Transverse colon (tissue), 4 donors: Measurements from ENCODE around the gene TAOK3. TPM values are rescaled to one million over a fixed set of nuclear protein-coding genes. Genes with fewer than 3 reads are reported as not detected.

ENCODE experiments used
- DNase-seq: peaks from one replicate; pipeline ENCODE4 v3.0.0-alpha.2; 2019
- H3K27ac ChIP-seq, 4 donors: fragments of 200-600 bp; sonication (generic); 2 replicates each; pipeline ENCODE4 v1.5.1; 2016 to 2018; ENCODE audit warnings: inconsistent platforms in 4 of 4
- H3K27me3 ChIP-seq: fragments of 200-600 bp; sonication (generic); 2 replicates; pipeline ENCODE4 v1.5.1; 2017; ENCODE audit warnings: inconsistent platforms
- H3K36me3 ChIP-seq, 4 donors: fragments of 200-600 bp; sonication (generic); 2 replicates each; pipeline ENCODE4 v1.5.1; 2017 to 2019; ENCODE audit warnings: inconsistent platforms in 4 of 4
- H3K4me1 ChIP-seq, 4 donors: fragments of 200-600 bp; sonication (generic); 2 replicates each; pipeline ENCODE4 v1.5.1; 2017 to 2020; ENCODE audit warnings: inconsistent platforms in 4 of 4
- H3K4me3 ChIP-seq, 4 donors: fragments of 200-600 bp; sonication (generic); 1 replicate in 1 of 4; 2 replicates in 3 of 4; pipeline versions ENCODE4 v1.5.1 to v1.6.1; 2017 to 2019; ENCODE audit warnings: inconsistent platforms in 4 of 4
- H3K9me3 ChIP-seq, 2 donors: fragments of 200-600 bp; sonication (generic); 2 replicates each; pipeline ENCODE4 v1.5.1; 2017 to 2019; ENCODE audit warnings: inconsistent platforms in 2 of 2
- CTCF ChIP-seq, 5 experiments: fragments of 200-600 bp in 3 of 5; fragments of 450-650 bp in 2 of 5; sonication (generic) in 3 of 5; IDR thresholded peaks; 1 replicate in 2 of 5; 2 replicates in 3 of 5; pipeline ENCODE4 v1.5.1; 2016 to 2017; ENCODE audit warnings: antibody characterized with exemption in 5 of 5, inconsistent platforms in 3 of 5, mild to moderate bottlenecking in 2 of 5, moderate library complexity in 1 of 5
- EP300 ChIP-seq: sonication (generic); formaldehyde crosslinking; IDR thresholded peaks from one replicate; pipeline ENCODE4 v1.6.1; 2017; ENCODE audit warnings: antibody characterized with exemption, low read depth
- POLR2A ChIP-seq: fragments of 450-650 bp; IDR thresholded peaks from one replicate; pipeline ENCODE4 v1.6.1; 2016; ENCODE audit warnings: antibody characterized with exemption, mild to moderate bottlenecking, moderate library complexity
- POLR2AphosphoS5 ChIP-seq, 3 donors: sonication (generic); formaldehyde crosslinking; IDR thresholded peaks; one replicate each; pipeline ENCODE4 v1.6.1; 2016; ENCODE audit warnings: antibody characterized with exemption in 3 of 3
- WGBS, 2 donors: methylation state at CpG; one replicate each; pipeline ENCODE4 v1.1.5; 2018; ENCODE audit warnings: low coverage in 1 of 2; 5-methylcytosine and 5-hydroxymethylcytosine counted together
- in situ Hi-C, 4 donors: fragments of 200-750 bp; cut with MboI; loops; one replicate each; pipeline versions ENCODE4 v1.15.0 to v1.15.1; 2017; ENCODE audit warnings: low sequenced_read_pairs in 3 of 4, low pct_ligation_motif_present in 1 of 4, low pct_unique_long_range_greater_than_20kb in 1 of 4
- intact Hi-C: fragments of 100-400 bp; cut with DNase I; formaldehyde crosslinking; loops from one replicate; pipeline ENCODE4 v1.15.1; 2023; ENCODE audit warnings: low total_unique reads
- total RNA-seq, 4 donors: library from RNA; depleted of rRNA; stranded (reverse); fragments of >200 nt; gene quantifications; one replicate each; pipeline ENCODE4 v1.1.0, GENCODE V29; 2016

Gene TAOK3
- total RNA-seq, 4 donors from 2014 or later = 40.4 to 93.2 (median 79.2) TPM

- Histone ChIP-seq H3K36me3 (no peaks in the 10 kb centered on the region), H3K4me1 (peaks cover under 1 to 26% (median 8%) of the 10 kb centered on the region in 4 donors), H3K27me3 (no peaks in the 10 kb centered on the region), H3K27ac (no peak overlapping the region), H3K4me3 (no peak overlapping the region), H3K9me3 (no peaks in the 10 kb centered on the region)
- TF ChIP-seq POLR2A (no peak), EP300 (no peak), CTCF (IDR thresholded peaks at IDR 0.05) (no peak), POLR2AphosphoS5 (IDR thresholded peaks at IDR 0.05) (no peak)
- intact Hi-C loops (no loop called here), in situ Hi-C loops (no loop called here)
- 87 to 93% methylated on average over 3 to 4 of the region's 4 CpGs for WGBS, 2 donors
- no peak for DNase-seq
Observed at GRCh38 chr12:118334939-118335567, 37.7 kb downstream of the TAOK3 start.

- WGBS, 2 donors = 90 to 95% methylated on average over 2 to 3 of the region's 3 CpGs
- H3K27ac ChIP-seq = no peak overlapping the region
- H3K4me3 ChIP-seq = no peak overlapping the region
- TF ChIP-seq POLR2A = no peak
- no peak for TF ChIP-seq POLR2AphosphoS5 (IDR thresholded peaks at IDR 0.05)
- no peak for TF ChIP-seq EP300
- TF ChIP-seq CTCF (IDR thresholded peaks at IDR 0.05) = no peak
- no peaks in the 10 kb centered on the region for H3K9me3 ChIP-seq
- intact Hi-C loops (no loop called here), in situ Hi-C loops (no loop called here)
- no peaks in the 10 kb centered on the region for H3K27me3 ChIP-seq
- DNase-seq = no peak
- H3K36me3 ChIP-seq = no peaks in the 10 kb centered on the region
- peaks cover 4 to 31% (median 12%) of the 10 kb centered on the region in 4 donors for H3K4me1 ChIP-seq
Observed at GRCh38 chr12:118334241-118334640, 38.5 kb downstream of the TAOK3 start.

- Histone ChIP-seq H3K27ac (no peak overlapping the region), H3K36me3 (no peaks in the 10 kb centered on the region), H3K4me1 (peaks cover 4 to 39% (median 10%) of the 10 kb centered on the region in 4 donors), H3K4me3 (no peak overlapping the region), H3K27me3 (no peaks in the 10 kb centered on the region), H3K9me3 (no peaks in the 10 kb centered on the region)
- in situ Hi-C loops = no loop called here
- no peak for TF ChIP-seq POLR2A
- TF ChIP-seq POLR2AphosphoS5 (IDR thresholded peaks at IDR 0.05) = no peak
- intact Hi-C loops = no loop called here
- WGBS, 2 donors = 77 to 78% methylated on average over 4 of the region's 4 CpGs
- DNase-seq = no peak
Observed at GRCh38 chr12:118332511-118332910, 40.2 kb downstream of the TAOK3 start.

GRCh38 chr12:118330421-118331018 lies 42.2 kb downstream of the TAOK3 start:
- peak overlapping the region in 3 of 4 donors; percentile 13 to 32 (median 25) for H3K27ac ChIP-seq
- no peaks in the 10 kb centered on the region for H3K9me3 ChIP-seq
- in situ Hi-C loops = no loop called here
- no peak for DNase-seq
- H3K4me1 ChIP-seq = peaks cover 0 to 39% (median 9%) of the 10 kb centered on the region in 4 donors
- H3K27me3 ChIP-seq = no peaks in the 10 kb centered on the region
- H3K36me3 ChIP-seq = no peaks in the 10 kb centered on the region
- 23 to 45% methylated on average over 2 to 3 of the region's 3 CpGs for WGBS, 2 donors
- intact Hi-C loops = no loop called here
- no peak overlapping the region for H3K4me3 ChIP-seq
- TF ChIP-seq CTCF (IDR thresholded peaks at IDR 0.05) = no peak
- no peak for TF ChIP-seq POLR2A
- no peak for TF ChIP-seq POLR2AphosphoS5 (IDR thresholded peaks at IDR 0.05)
- TF ChIP-seq EP300 = no peak
